Activated CD4-positive, alpha-beta T cell treated with anti-CD3 and anti-CD28 coated beads, Interleukin-2, amount 10 ng/mL, durations not matched to agents 7 days and 5 days (primary cell): ENCODE measurements around the gene GDF11. TPM values are rescaled to one million over a fixed set of nuclear protein-coding genes. Genes with fewer than 3 reads are reported as not detected.

Experiments
- CTCF ChIA-PET: fragments of 350-600 bp; sonication (Branson Sonifier 250); formaldehyde crosslinking; loops from one replicate; lab custom pipeline; 2021; ENCODE audit warnings: antibody characterized with exemption; lab: Charles Lee
- POLR2A ChIA-PET: fragments of 350-600 bp; sonication (Branson Sonifier 250); formaldehyde crosslinking; loops from one replicate; lab custom pipeline; 2021; ENCODE audit warnings: antibody characterized with exemption; lab: Charles Lee
- DNase-seq: peaks from one replicate; pipeline ENCODE4 v3.0.0-alpha.2; 2020
- H3K27ac Mint-ChIP-seq: one replicate; pipeline ENCODE4 v1.8.0; 2021; ENCODE audit warnings: mild to moderate bottlenecking, moderate library complexity, mixed read lengths
- H3K27me3 Mint-ChIP-seq: one replicate; pipeline ENCODE4 v1.8.0; 2021; ENCODE audit warnings: mixed read lengths
- H3K36me3 Mint-ChIP-seq: one replicate; pipeline ENCODE4 v1.8.0; 2021; ENCODE audit warnings: low read depth, mixed read lengths
- H3K4me1 Mint-ChIP-seq: one replicate; pipeline ENCODE4 v1.8.0; 2021; ENCODE audit warnings: mixed read lengths
- H3K4me3 Mint-ChIP-seq: one replicate; pipeline ENCODE4 v1.8.0; 2021; ENCODE audit warnings: mild to moderate bottlenecking, moderate library complexity, mixed read lengths
- H3K9me3 Mint-ChIP-seq: one replicate; pipeline ENCODE4 v1.8.0; 2021; ENCODE audit warnings: mixed read lengths
- total RNA-seq, 2 experiments: library from RNA; stranded (reverse); gene quantifications; one replicate each; pipeline ENCODE4 v1.2.3, GENCODE V29; 2021

Gene GDF11
- total RNA-seq, 2 experiments from 2014 or later: 9.7 to 10.4 TPM

DNA sequence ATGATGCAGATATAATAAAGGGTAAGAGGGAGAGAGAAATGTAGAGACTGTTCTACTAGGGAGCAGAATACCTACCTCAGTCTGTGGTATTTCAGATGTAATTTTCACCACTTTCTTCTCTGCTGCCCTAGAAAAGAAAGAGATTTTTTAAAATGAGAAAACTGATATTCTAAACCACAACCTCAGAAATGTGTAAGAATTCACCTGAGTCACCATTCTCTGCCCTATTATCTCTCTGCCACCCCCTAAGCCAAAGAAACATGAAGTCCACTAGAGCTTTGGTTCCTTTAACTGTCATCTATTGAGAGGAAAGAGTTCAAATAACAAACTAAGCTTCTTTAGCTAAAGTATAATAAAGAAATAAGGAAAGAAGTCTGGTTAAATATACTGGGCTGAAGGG is 53.0 kb downstream of the GDF11 start:
- Mint-ChIP-seq H3K4me1 (peaks cover 10% of the 10 kb centered on the region), H3K4me3 (no peak overlapping the region), H3K36me3 (peaks cover 45% of the 10 kb centered on the region), H3K27me3 (no peaks in the 10 kb centered on the region), H3K9me3 (no peaks in the 10 kb centered on the region), H3K27ac (no peak overlapping the region)
- DNase-seq: no peak
- ChIA-PET POLR2A (no interaction called here), CTCF (interaction anchor here (1.2 to 2.4 kb wide), 5 partner anchors 15 to 130 kb away, joined by 3 to 12 read pairs (median 5); no protein-coding TSS in a partner anchor)

DNA sequence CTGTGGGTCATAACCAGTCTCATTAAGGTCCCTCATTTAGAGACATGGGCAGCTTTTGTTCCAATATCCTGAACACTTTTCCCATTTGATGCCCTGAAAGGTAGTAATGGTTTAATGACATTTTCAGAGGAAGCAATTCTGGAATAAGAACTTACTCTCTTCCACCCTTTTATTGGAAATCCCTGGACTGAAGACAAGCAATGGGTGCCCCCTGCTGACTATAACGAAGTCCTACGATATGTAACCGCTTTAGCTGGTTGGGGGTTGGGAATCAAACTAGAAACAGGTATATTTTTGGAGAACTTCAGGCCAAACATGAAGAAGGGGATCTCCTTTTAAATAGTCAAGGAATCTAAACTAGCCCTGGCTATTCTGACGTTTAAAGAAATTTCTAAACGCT is 54.1 kb downstream of the GDF11 start:
- no peak overlapping the region for H3K27ac Mint-ChIP-seq
- peak; percentile 32 for DNase-seq

DNA sequence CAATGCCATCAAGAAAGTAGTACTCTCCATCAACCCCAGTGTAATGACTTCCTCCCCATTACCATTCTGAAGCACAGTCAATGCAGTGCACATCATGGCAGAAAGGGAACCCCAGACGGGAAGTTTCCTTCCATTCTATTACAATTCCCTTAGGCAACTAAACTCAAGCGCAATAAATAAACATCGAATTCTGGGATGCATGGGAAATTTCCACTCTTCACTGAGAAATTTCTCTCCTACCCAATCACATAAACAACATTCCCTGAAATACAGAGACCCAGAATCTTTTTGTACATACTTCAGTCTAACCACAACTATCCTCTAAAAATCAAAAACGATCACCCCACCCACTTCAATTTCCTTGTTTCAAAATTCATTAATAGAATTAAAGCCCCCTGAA is 54.6 kb downstream of the GDF11 start:
- CTCF ChIA-PET: interaction anchor here (1.1 to 2.4 kb wide), 3 partner anchors 16 to 128 kb away, joined by 3 to 12 read pairs (median 3); no protein-coding TSS in a partner anchor
- POLR2A ChIA-PET: no interaction called here
- Mint-ChIP-seq H3K27me3 (no peaks in the 10 kb centered on the region), H3K27ac (no peak overlapping the region), H3K36me3 (peaks cover 47% of the 10 kb centered on the region), H3K9me3 (no peaks in the 10 kb centered on the region), H3K4me1 (peaks cover 10% of the 10 kb centered on the region), H3K4me3 (no peak overlapping the region)
- DNase-seq: no peak

More for the DNA sequence above, 54.1 kb downstream of the GDF11 start:
- Mint-ChIP-seq H3K4me3 (no peak overlapping the region), H3K9me3 (no peaks in the 10 kb centered on the region), H3K27me3 (no peaks in the 10 kb centered on the region), H3K4me1 (peaks cover 10% of the 10 kb centered on the region), H3K36me3 (peaks cover 46% of the 10 kb centered on the region)
- CTCF ChIA-PET: interaction anchor here (1.1 to 2.4 kb wide), 5 partner anchors 8 to 129 kb away, joined by 3 to 12 read pairs (median 3); no protein-coding TSS in a partner anchor
- POLR2A ChIA-PET: no interaction called here

Other genes with a start within 250 kb of the GDF11 start
- not detected for gene OR6C4, start 193.5 kb upstream of the GDF11 start, total RNA-seq
- gene OR2AP1, start 170.7 kb upstream of the GDF11 start, total RNA-seq: not detected
- gene OR10P1, start 106.2 kb upstream of the GDF11 start, total RNA-seq: not detected
- 1 to 10 TPM; 3.1 TPM for gene ITGA7, start 35.2 kb upstream of the GDF11 start, total RNA-seq
- 100 to 1,000 TPM; 164 to 181 TPM for gene BLOC1S1, start 27.1 kb upstream of the GDF11 start, total RNA-seq
- 10 to 100 TPM; 23.3 to 25.8 TPM for gene RDH5, start 22.7 kb upstream of the GDF11 start, total RNA-seq
- 100 to 1,000 TPM; 108 to 116 TPM for gene CD63, start 14.1 kb upstream of the GDF11 start, total RNA-seq
- gene SARNP, start 74.6 kb downstream of the GDF11 start, total RNA-seq: 100 to 1,000 TPM in 1 of 2 experiments, 10 to 100 TPM in 1; 87.5 to 102 TPM
- 10 to 100 TPM; 52.7 to 67.1 TPM for gene ORMDL2, start 74.9 kb downstream of the GDF11 start, total RNA-seq
- 10 to 100 TPM; 32.6 to 35.8 TPM for gene DNAJC14, start 86.5 kb downstream of the GDF11 start, total RNA-seq
- not detected for gene MMP19, start 99.8 kb downstream of the GDF11 start, total RNA-seq
- 10 to 100 TPM; 50.3 to 50.7 TPM for gene PYM1, start 184.8 kb downstream of the GDF11 start, total RNA-seq
- 100 to 1,000 TPM; 766 to 771 TPM for gene DGKA, start 188.0 kb downstream of the GDF11 start, total RNA-seq
- gene PMEL, start 222.9 kb downstream of the GDF11 start, total RNA-seq: under 1 TPM in 1 of 2 experiments, not detected in 1; 0.37 TPM
- 100 to 1,000 TPM in 1 of 2 experiments, 10 to 100 TPM in 1; 96.6 to 106 TPM for gene CDK2, start 223.7 kb downstream of the GDF11 start, total RNA-seq
- gene RAB5B, start 231.0 kb downstream of the GDF11 start, total RNA-seq: 10 to 100 TPM; 56.9 to 58.1 TPM